Mesenchymal stem cell (in vitro differentiated cells and primary cell): Measurements from ENCODE around the gene ACAT1.
"Not testable (repeated sequence)": the region's sequence is repeated elsewhere in the genome, so short reads cannot be mapped to it uniquely, and the experiment has no call there.

Experiments
- DNase-seq: peaks from one replicate; pipeline ENCODE4 v3.0.0-alpha.2; 2013
- H2AFZ ChIP-seq: one replicate; pipeline ENCODE4 v1.6.1; 2013; ENCODE audit warnings: low read depth, mild to moderate bottlenecking, control low read depth, inconsistent platforms, low read length, moderate library complexity
- H2AK5ac ChIP-seq: 2 replicates; pipeline ENCODE4 v1.6.1; 2013; ENCODE audit warnings: low read length, moderate library complexity, mild to moderate bottlenecking, inconsistent platforms; ENCODE audit not compliant: severe bottlenecking
- H2BK120ac ChIP-seq: one replicate; pipeline ENCODE4 v1.6.1; 2013; ENCODE audit warnings: low read depth, mild to moderate bottlenecking, inconsistent platforms, low read length, moderate library complexity
- H2BK12ac ChIP-seq, 2 experiments: one replicate each; pipeline ENCODE4 v1.6.1; 2013; ENCODE audit warnings: inconsistent platforms in 2 of 2, low read length in 2 of 2, mild to moderate bottlenecking in 2 of 2, moderate library complexity in 2 of 2, control low read depth in 1 of 2
- H2BK15ac ChIP-seq: one replicate; pipeline ENCODE4 v1.6.1; 2013; ENCODE audit warnings: mild to moderate bottlenecking, low read depth, inconsistent platforms; ENCODE audit not compliant: poor library complexity, severe bottlenecking
- H2BK5ac ChIP-seq: 2 replicates; pipeline ENCODE4 v1.6.1; 2013; ENCODE audit warnings: low read depth, mild to moderate bottlenecking, low read length, control low read depth, inconsistent platforms; ENCODE audit not compliant: poor library complexity, severe bottlenecking
- H3K14ac ChIP-seq, 2 experiments: one replicate each; pipeline ENCODE4 v1.6.1; 2013; ENCODE audit warnings: inconsistent platforms in 2 of 2, low read length in 2 of 2, control low read depth in 1 of 2, mild to moderate bottlenecking in 1 of 2, moderate library complexity in 1 of 2
- H3K18ac ChIP-seq, 2 experiments: one replicate each; pipeline ENCODE4 v1.6.1; 2013; ENCODE audit warnings: inconsistent platforms in 2 of 2, low read length in 2 of 2, control low read depth in 1 of 2, low read depth in 1 of 2, mild to moderate bottlenecking in 1 of 2
- H3K23ac ChIP-seq, 2 experiments: one replicate each; pipeline ENCODE4 v1.6.1; 2013; ENCODE audit warnings: inconsistent platforms in 2 of 2, low read length in 2 of 2, mild to moderate bottlenecking in 2 of 2, moderate library complexity in 2 of 2, control low read depth in 1 of 2
- H3K27ac ChIP-seq: 2 replicates; pipeline ENCODE4 v1.5.1; 2013; ENCODE audit warnings: mild to moderate bottlenecking, moderate library complexity, low read length, control low read depth, inconsistent platforms; ENCODE audit not compliant: poor library complexity, severe bottlenecking
- H3K27me3 ChIP-seq, 2 experiments: 2 replicates each; pipeline versions ENCODE4 v1.6.1 to v1.7.0; 2013; ENCODE audit warnings: low read length in 2 of 2, mild to moderate bottlenecking in 2 of 2, moderate library complexity in 2 of 2, control low read depth in 1 of 2, inconsistent platforms in 1 of 2; ENCODE audit not compliant: control insufficient read depth in 1 of 2, insufficient read depth in 1 of 2
- H3K36me3 ChIP-seq, 2 experiments: 2 replicates each; pipeline versions ENCODE4 v1.6.1 to v1.7.0; 2013; ENCODE audit warnings: low read length in 2 of 2, control low read depth in 1 of 2, inconsistent platforms in 1 of 2, low read depth in 1 of 2, mild to moderate bottlenecking in 1 of 2; ENCODE audit not compliant: insufficient read depth in 2 of 2, control insufficient read depth in 1 of 2
- H3K4ac ChIP-seq, 2 experiments: one replicate each; pipeline ENCODE4 v1.6.1; 2013; ENCODE audit warnings: inconsistent platforms in 2 of 2, low read length in 2 of 2, mild to moderate bottlenecking in 2 of 2, moderate library complexity in 2 of 2, control low read depth in 1 of 2, low read depth in 1 of 2
- H3K4me1 ChIP-seq: 2 replicates; pipeline ENCODE4 v1.6.1; 2013; ENCODE audit warnings: low read depth, low read length, control low read depth; ENCODE audit not compliant: control insufficient read depth, insufficient read depth
- H3K4me2 ChIP-seq: 2 replicates; pipeline ENCODE4 v1.6.1; 2013; ENCODE audit warnings: low read length, mild to moderate bottlenecking, inconsistent platforms; ENCODE audit not compliant: poor library complexity, severe bottlenecking
- H3K4me3 ChIP-seq, 2 experiments: 2 replicates each; pipeline versions ENCODE4 v1.5.1 to v1.7.0; 2013; ENCODE audit warnings: low read length in 2 of 2, mild to moderate bottlenecking in 2 of 2, control low read depth in 1 of 2, low read depth in 1 of 2; ENCODE audit not compliant: insufficient read depth in 1 of 2
- H3K79me1 ChIP-seq: replicated peaks from 2 replicates; pipeline ENCODE4 v1.6.1; 2013; ENCODE audit warnings: mild to moderate bottlenecking, control low read depth, low read length, inconsistent platforms; ENCODE audit not compliant: poor library complexity, severe bottlenecking
- H3K9ac ChIP-seq: 2 replicates; pipeline ENCODE4 v1.7.0; 2013; ENCODE audit warnings: mild to moderate bottlenecking, low read length, moderate library complexity
- H3K9me3 ChIP-seq: 2 replicates; pipeline ENCODE4 v1.7.0; 2013; ENCODE audit warnings: mild to moderate bottlenecking, low read length; ENCODE audit not compliant: control insufficient read depth
- H4K8ac ChIP-seq: one replicate; pipeline ENCODE4 v1.6.1; 2013; ENCODE audit warnings: inconsistent platforms, mild to moderate bottlenecking, low read length, moderate library complexity
- H4K91ac ChIP-seq: one replicate; pipeline ENCODE4 v1.6.1; 2013; ENCODE audit warnings: mild to moderate bottlenecking, low read length, inconsistent platforms
- WGBS: methylation state at CpG from one replicate; pipeline ENCODE4 v1.1.7; 2013; ENCODE audit warnings: mixed read lengths; 5-methylcytosine and 5-hydroxymethylcytosine counted together

ACAT1 gene

GRCh38 chr11:108160970-108161566, 39.7 kb downstream of the ACAT1 start:
- Histone ChIP-seq H3K4ac (no peak overlapping the region), H3K36me3 (peaks cover 19 to 91% of the 10 kb centered on the region in 2 experiments), H3K79me1 (peaks cover 1% of the 10 kb centered on the region), H2BK120ac (no peak overlapping the region), H3K9me3 (no peaks in the 10 kb centered on the region), H3K27ac (no peak overlapping the region), H3K23ac (no peak overlapping the region), H2BK5ac (no peak overlapping the region), H3K4me3 (no peak overlapping the region), H3K27me3 (no peaks in the 10 kb centered on the region), H4K91ac (no peak overlapping the region), H3K4me1 (no peaks in the 10 kb centered on the region), H3K9ac (no peak overlapping the region), H2AFZ (no peak overlapping the region), H2BK12ac (no peak overlapping the region), H3K14ac (no peak overlapping the region), H3K18ac (no peak overlapping the region), H3K4me2 (no peak overlapping the region), H2AK5ac (no peak overlapping the region), H2BK15ac (no peak overlapping the region), H4K8ac (no peak overlapping the region)
- WGBS, result 99% methylated on average over 3 of the region's 5 CpGs
- DNase-seq, result no peak

DNA sequence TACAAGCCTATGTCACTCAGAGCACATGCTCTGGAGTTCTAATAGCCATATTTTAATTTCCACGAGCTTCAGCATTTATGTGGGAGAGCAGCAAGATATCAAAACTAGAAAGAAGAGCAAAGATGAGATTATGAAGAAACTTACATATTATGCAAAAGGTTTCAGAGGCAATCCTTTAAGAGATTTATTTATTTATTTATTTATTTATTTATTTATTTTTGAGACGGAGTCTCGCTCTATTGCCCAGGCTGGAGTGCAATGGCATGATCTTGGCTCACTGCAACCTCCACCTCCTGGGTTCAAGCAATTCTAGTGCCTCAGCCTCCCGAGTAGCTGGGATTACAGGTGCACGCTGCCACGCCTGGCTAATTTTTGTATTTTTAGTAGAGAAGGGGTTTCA, 41.5 kb downstream of the ACAT1 start:
- not testable (repeated sequence) for H2AK5ac ChIP-seq, H3K9me3 ChIP-seq, H3K4ac ChIP-seq, H3K4me2 ChIP-seq, H2BK120ac ChIP-seq, DNase-seq, H3K79me1 ChIP-seq, H3K9ac ChIP-seq, H3K27ac ChIP-seq, H2AFZ ChIP-seq, H3K4me3 ChIP-seq, H4K8ac ChIP-seq, H3K14ac ChIP-seq, H2BK15ac ChIP-seq, H2BK5ac ChIP-seq, H3K27me3 ChIP-seq, H3K23ac ChIP-seq, H3K4me1 ChIP-seq, H3K18ac ChIP-seq, H2BK12ac ChIP-seq, H4K91ac ChIP-seq
- 85% methylated on average over 6 of the region's 6 CpGs for WGBS
- peaks cover 24 to 90% of the 10 kb centered on the region in 2 experiments for H3K36me3 ChIP-seq

DNA sequence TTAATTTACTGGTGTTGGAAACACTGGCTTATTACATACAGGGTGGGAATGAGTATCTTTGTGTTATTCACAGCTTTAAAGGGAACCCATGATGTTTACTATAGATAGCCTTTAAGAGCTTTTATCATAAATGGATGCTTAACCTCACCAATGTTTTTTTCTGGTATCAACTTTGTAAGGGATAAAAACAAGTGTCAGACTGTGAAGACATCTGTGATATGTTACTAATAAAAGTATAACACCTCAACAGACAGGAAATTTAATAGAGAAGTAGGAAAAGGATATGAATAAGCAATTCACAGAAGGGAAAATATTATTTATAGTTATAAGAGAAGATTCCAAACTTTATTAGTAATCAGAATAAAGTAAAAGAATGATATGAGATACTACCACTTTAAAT, 46.3 kb downstream of the ACAT1 start:
- Histone ChIP-seq H2BK5ac (no peak overlapping the region), H2AK5ac (no peak overlapping the region)

DNA sequence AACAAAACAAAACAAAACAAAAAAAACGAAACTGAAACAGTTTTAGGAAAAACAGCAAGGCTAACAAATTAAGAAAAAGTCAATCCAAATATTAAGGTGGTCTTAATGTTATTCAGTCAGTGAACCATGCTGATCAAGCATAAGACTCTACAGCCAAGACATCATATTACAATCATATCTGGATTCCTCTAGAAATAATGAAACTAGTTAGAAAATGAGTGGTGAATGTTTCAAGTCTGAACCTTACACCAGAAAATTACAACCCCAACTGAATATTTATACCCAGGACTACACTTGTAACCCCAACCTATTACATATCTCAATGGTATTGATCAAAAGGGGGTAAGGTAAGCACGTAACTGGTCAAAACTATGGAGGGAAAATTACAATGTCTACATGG, 48.8 kb downstream of the ACAT1 start:
- Histone ChIP-seq H3K18ac (no peak overlapping the region), H3K36me3 (peaks cover 13 to 80% of the 10 kb centered on the region in 2 experiments), H2BK12ac (no peak overlapping the region), H4K8ac (no peak overlapping the region), H2AK5ac (no peak overlapping the region), H3K4me2 (no peak overlapping the region), H3K27ac (no peak overlapping the region), H3K4ac (no peak overlapping the region), H2BK15ac (no peak overlapping the region), H3K14ac (no peak overlapping the region), H4K91ac (no peak overlapping the region), H3K4me1 (no peaks in the 10 kb centered on the region), H3K9me3 (no peaks in the 10 kb centered on the region), H3K4me3 (peak overlapping the region in 1 of 2 experiments; percentile 10), H3K27me3 (no peaks in the 10 kb centered on the region), H2BK5ac (no peak overlapping the region), H2AFZ (no peak overlapping the region), H3K9ac (peak overlapping the region; percentile 52), H3K79me1 (peaks cover 5% of the 10 kb centered on the region), H3K23ac (no peak overlapping the region), H2BK120ac (no peak overlapping the region)
- 100% methylated on average over 1 of the region's 2 CpGs for WGBS
- no peak for DNase-seq

More for the DNA sequence above, 46.3 kb downstream of the ACAT1 start:
- H3K79me1 ChIP-seq, result peaks cover 5% of the 10 kb centered on the region
- peaks cover 17 to 75% of the 10 kb centered on the region in 2 experiments for H3K36me3 ChIP-seq
- H3K27me3 ChIP-seq, result no peaks in the 10 kb centered on the region
- H3K4me1 ChIP-seq, result no peaks in the 10 kb centered on the region
- H2BK15ac ChIP-seq, result no peak overlapping the region
- H2AFZ ChIP-seq, result no peak overlapping the region
- no peak overlapping the region for H3K14ac ChIP-seq
- no peak overlapping the region for H3K4me2 ChIP-seq
- H2BK12ac ChIP-seq, result no peak overlapping the region
- H2BK120ac ChIP-seq, result no peak overlapping the region
- no peak overlapping the region for H4K91ac ChIP-seq
- no peak overlapping the region for H4K8ac ChIP-seq
- no peak overlapping the region for H3K4ac ChIP-seq
- H3K18ac ChIP-seq, result no peak overlapping the region
- no peaks in the 10 kb centered on the region for H3K9me3 ChIP-seq
- H3K9ac ChIP-seq, result no peak overlapping the region
- no peak overlapping the region for H3K23ac ChIP-seq
- DNase-seq, result no peak
- no peak overlapping the region for H3K4me3 ChIP-seq
- no peak overlapping the region for H3K27ac ChIP-seq
